SK-N-SH treated with all-trans-retinoic acid at 6 μM for 48 hours (cell line): Measurements from ENCODE around the gene RALGPS1.

ENCODE experiments used
- ARNTL ChIP-seq: fragments of 450-650 bp; formaldehyde crosslinking; IDR thresholded peaks from 2 replicates; pipeline ENCODE4 v1.5.0; 2020; ENCODE audit warnings: low read depth, mild to moderate bottlenecking, moderate library complexity, borderline replicate concordance
- BACH2 ChIP-seq: fragments of 250-450 bp; sonication (Bioruptor Pico); IDR thresholded peaks from 2 replicates; pipeline ENCODE4 v1.9.0; 2021; ENCODE audit warnings: mild to moderate bottlenecking, borderline replicate concordance
- CSDC2 ChIP-seq: fragments of 250-450 bp; sonication (Bioruptor Pico); IDR thresholded peaks from 2 replicates; pipeline ENCODE4 v1.5.0; 2020; ENCODE audit warnings: mild to moderate bottlenecking, moderate library complexity
- GLIS3 ChIP-seq: fragments of 250-450 bp; sonication (Bioruptor Pico); IDR thresholded peaks from 2 replicates; pipeline ENCODE4 v1.5.0; 2020; ENCODE audit warnings: mild to moderate bottlenecking, moderate library complexity
- ISL1 ChIP-seq: fragments of 250-450 bp; sonication (Bioruptor Pico); IDR thresholded peaks from 2 replicates; pipeline ENCODE4 v2.1.2; 2022; ENCODE audit warnings: mild to moderate bottlenecking, moderate library complexity
- TOX ChIP-seq: fragments of 250-450 bp; sonication (Bioruptor Pico); IDR thresholded peaks from 2 replicates; pipeline ENCODE4 v1.8.0; 2021; ENCODE audit warnings: mild to moderate bottlenecking, moderate library complexity, borderline replicate concordance
- ZFP3 ChIP-seq: fragments of 250-450 bp; sonication (Bioruptor Pico); IDR thresholded peaks from 2 replicates; pipeline ENCODE4 v1.5.0; 2020; ENCODE audit warnings: mild to moderate bottlenecking, moderate library complexity
- ZNF70 ChIP-seq: fragments of 450-650 bp; formaldehyde crosslinking; IDR thresholded peaks from 2 replicates; pipeline ENCODE4 v1.5.0; 2020; ENCODE audit warnings: mild to moderate bottlenecking, moderate library complexity
- TF ChIP-seq, protein P1 (sequence below): fragments of 250-450 bp; sonication (Bioruptor Pico); IDR thresholded peaks from 2 replicates; pipeline ENCODE4 v1.5.1; 2021; ENCODE audit warnings: mild to moderate bottlenecking, moderate library complexity

DNA sequence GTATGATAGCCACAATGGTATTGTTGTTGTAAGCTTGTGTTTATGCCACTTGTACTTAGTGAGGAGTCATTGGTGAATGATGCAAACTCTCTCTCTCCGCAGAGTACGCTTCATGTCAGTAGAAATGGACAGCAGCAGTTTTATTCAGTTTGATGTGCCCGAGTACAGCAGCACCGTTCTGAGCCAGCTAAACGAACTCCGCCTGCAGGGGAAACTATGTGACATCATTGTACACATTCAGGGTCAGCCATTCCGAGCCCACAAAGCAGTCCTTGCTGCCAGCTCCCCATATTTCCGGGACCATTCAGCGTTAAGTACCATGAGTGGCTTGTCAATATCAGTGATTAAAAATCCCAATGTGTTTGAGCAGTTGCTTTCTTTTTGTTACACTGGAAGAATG is 35.3 kb upstream of the RALGPS1 start:
- no peak for TF ChIP-seq ISL1 (CRISPR knock-in tag)
- no peak for TF ChIP-seq TOX
- TF ChIP-seq ZFP3 (CRISPR knock-in tag), result no peak
- no peak for TF ChIP-seq BACH2 (CRISPR knock-in tag)
- TF ChIP-seq CSDC2 (CRISPR knock-in tag), result no peak
- no peak for TF ChIP-seq GLIS3 (CRISPR knock-in tag)
- TF ChIP-seq, protein P1, sequence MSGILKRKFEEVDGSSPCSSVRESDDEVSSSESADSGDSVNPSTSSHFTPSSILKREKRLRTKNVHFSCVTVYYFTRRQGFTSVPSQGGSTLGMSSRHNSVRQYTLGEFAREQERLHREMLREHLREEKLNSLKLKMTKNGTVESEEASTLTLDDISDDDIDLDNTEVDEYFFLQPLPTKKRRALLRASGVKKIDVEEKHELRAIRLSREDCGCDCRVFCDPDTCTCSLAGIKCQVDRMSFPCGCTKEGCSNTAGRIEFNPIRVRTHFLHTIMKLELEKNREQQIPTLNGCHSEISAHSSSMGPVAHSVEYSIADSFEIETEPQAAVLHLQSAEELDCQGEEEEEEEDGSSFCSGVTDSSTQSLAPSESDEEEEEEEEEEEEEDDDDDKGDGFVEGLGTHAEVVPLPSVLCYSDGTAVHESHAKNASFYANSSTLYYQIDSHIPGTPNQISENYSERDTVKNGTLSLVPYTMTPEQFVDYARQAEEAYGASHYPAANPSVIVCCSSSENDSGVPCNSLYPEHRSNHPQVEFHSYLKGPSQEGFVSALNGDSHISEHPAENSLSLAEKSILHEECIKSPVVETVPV (CRISPR knock-in tag), result no peak
- no peak for TF ChIP-seq ZNF70 (CRISPR knock-in tag)
- no peak for TF ChIP-seq ARNTL
